Endothelial cell of umbilical vein (primary cell): ENCODE results near the gene SMIM3. TPM values are rescaled to one million over a fixed set of nuclear protein-coding genes. Genes with fewer than 3 reads are reported as not detected.

Experiments used
- BruUV-seq: library from RNA; stranded (reverse); fragments of 400-500 nt; replicated peaks from 2 replicates; lab custom pipeline; 2021; lab: Mats Ljungman, UMichigan
- CTCF ChIA-PET: fragments of 300-600, 350-600 bp; sonication (Branson Sonifier 250); formaldehyde crosslinking; loops from one replicate; lab custom pipeline; 2021; ENCODE audit warnings: antibody characterized with exemption, inconsistent platforms; lab: Charles Lee
- POLR2A ChIA-PET: fragments of 300-600, 350-600 bp; sonication (Branson Sonifier 250); formaldehyde crosslinking; loops from one replicate; lab custom pipeline; 2021; ENCODE audit warnings: antibody characterized with exemption, inconsistent platforms; lab: Charles Lee
- DNase-seq: peaks from one replicate; pipeline ENCODE4 v3.0.0-alpha.2; 2011; ENCODE audit warnings: low read depth, low spot score
- FAIRE-seq: peaks from 2 replicates; lab custom pipeline; 2011; peaks lifted over from hg19 to GRCh38; lab: Jason Lieb, UNC
- H2AFZ ChIP-seq: 2 replicates; pipeline ENCODE4 v1.6.0; 2012; ENCODE audit warnings: low read depth, low read length, control low read depth, inconsistent platforms
- H3K27ac ChIP-seq: 2 replicates; pipeline ENCODE4 v1.5.1; 2011; ENCODE audit warnings: low read depth, mild to moderate bottlenecking, control low read depth, low read length, moderate library complexity; ENCODE audit not compliant: insufficient read depth
- H3K27me3 ChIP-seq, 2 experiments: 2 replicates each; pipeline versions ENCODE4 v1.6.0 to v1.6.1; 2011; ENCODE audit warnings: low read length in 2 of 2, mixed read lengths in 1 of 2; ENCODE audit not compliant: control insufficient read depth in 2 of 2, insufficient read depth in 2 of 2
- H3K36me3 ChIP-seq, 2 experiments: 2 replicates in 1 of 2; 3 replicates in 1 of 2; pipeline ENCODE4 v1.5.1; 2011; ENCODE audit warnings: low read length in 2 of 2, mild to moderate bottlenecking in 1 of 2, moderate library complexity in 1 of 2; ENCODE audit not compliant: control insufficient read depth in 2 of 2, insufficient read depth in 2 of 2; ENCODE audit errors: extremely low read depth in 1 of 2
- H3K4me1 ChIP-seq: 3 replicates; pipeline ENCODE4 v1.5.1; 2011; ENCODE audit warnings: mild to moderate bottlenecking, low read length; ENCODE audit not compliant: control insufficient read depth, insufficient read depth; ENCODE audit errors: extremely low read depth
- H3K4me2 ChIP-seq: 2 replicates; pipeline ENCODE4 v1.6.1; 2011; ENCODE audit warnings: low read length, control low read depth, mixed read lengths; ENCODE audit not compliant: insufficient read depth
- H3K4me3 ChIP-seq, 3 experiments: fragments of 200-600 bp in 1 of 3; sonication (generic), shearing (Covaris generic) in 1 of 3; replicated peaks in 1 of 3; 2 replicates each; pipeline ENCODE4 v1.5.1; 2011 to 2016; ENCODE audit warnings: control low read depth in 3 of 3, low read length in 3 of 3, mild to moderate bottlenecking in 2 of 3, inconsistent platforms in 1 of 3, low read depth in 1 of 3, moderate library complexity in 1 of 3; ENCODE audit not compliant: insufficient read depth in 1 of 3
- H3K79me2 ChIP-seq: 2 replicates; pipeline ENCODE4 v1.6.0; 2012; ENCODE audit warnings: low read length, inconsistent platforms; ENCODE audit not compliant: control insufficient read depth, insufficient read depth
- H3K9ac ChIP-seq: replicated peaks from 2 replicates; pipeline ENCODE3; 2011; ENCODE audit warnings: low read length, control low read depth; ENCODE audit not compliant: insufficient read depth; ENCODE audit errors: extremely low read depth
- H3K9me1 ChIP-seq: replicated peaks from 3 replicates; pipeline ENCODE4 v1.6.0; 2011; ENCODE audit warnings: mild to moderate bottlenecking, low read length; ENCODE audit not compliant: control insufficient read depth, insufficient read depth; ENCODE audit errors: extremely low read depth
- H3K9me3 ChIP-seq: replicated peaks from 2 replicates; pipeline ENCODE4 v1.5.1; 2012; ENCODE audit warnings: low read length, inconsistent platforms; ENCODE audit not compliant: control insufficient read depth, insufficient read depth
- H4K20me1 ChIP-seq: replicated peaks from 2 replicates; pipeline ENCODE3; 2011; ENCODE audit warnings: mild to moderate bottlenecking, low read length; ENCODE audit not compliant: control insufficient read depth, insufficient read depth; ENCODE audit errors: extremely low read depth
- FOS ChIP-seq: IDR thresholded peaks from 2 replicates; pipeline ENCODE4 v1.6.1; 2011; ENCODE audit warnings: mild to moderate bottlenecking, low read length, moderate library complexity, borderline replicate concordance; ENCODE audit not compliant: insufficient read depth
- GATA2 ChIP-seq: IDR thresholded peaks from 2 replicates; pipeline ENCODE4 v1.7.0; 2011; ENCODE audit warnings: low read depth, mild to moderate bottlenecking, moderate library complexity, mixed read lengths, low read length; ENCODE audit not compliant: insufficient read length, insufficient read depth
- JUN ChIP-seq: IDR thresholded peaks from 2 replicates; pipeline ENCODE4 v1.6.1; 2011; ENCODE audit warnings: borderline replicate concordance, low read depth; ENCODE audit not compliant: insufficient read length, insufficient read depth
- MYC ChIP-seq: IDR thresholded peaks from one replicate; pipeline ENCODE4 v1.6.1; 2011; ENCODE audit warnings: mild to moderate bottlenecking, low read depth, low read length
- POLR2A ChIP-seq: IDR thresholded peaks from 2 replicates; pipeline ENCODE4 v1.6.1; 2012; ENCODE audit warnings: low read depth, mild to moderate bottlenecking, control low read depth, low read length
- POLR2AphosphoS5 ChIP-seq: IDR thresholded peaks from 2 replicates; pipeline ENCODE4 v1.6.1; 2012; ENCODE audit warnings: low read depth, mild to moderate bottlenecking, control low read depth, low read length, moderate library complexity; ENCODE audit not compliant: insufficient read depth
- dilution Hi-C: fragments of 300-500 bp; cut with MboI; formaldehyde crosslinking; loops from one replicate; pipeline ENCODE4 v1.15.0; 2019; ENCODE audit warnings: low sequenced_read_pairs; ENCODE audit not compliant: extremely low pct_ligation_motif_present
- intact Hi-C: fragments of 100-400 bp; cut with micrococcal nuclease; formaldehyde crosslinking; loops from one replicate; pipeline ENCODE4 v1.10.0; 2022
- polyA plus RNA-seq, 4 experiments: library from polyadenylated mRNA; depleted of rRNA in 3 of 4; stranded (reverse) in 3 of 4; unstranded in 1 of 4; fragments of >200 nt; gene quantifications; 2 replicates each; pipeline versions ENCODE4 v1.2.1 to v1.2.3, GENCODE V29; 2011 to 2012; ENCODE audit warnings: missing spikeins in 1 of 4
- total RNA-seq: library from RNA; stranded (reverse); gene quantifications from 2 replicates; pipeline ENCODE4 v1.2.3, GENCODE V29; 2021
- TF ChIP-seq, protein P1 (sequence below), 2 donors: IDR thresholded peaks; 1 replicate in 1 of 2; 2 replicates in 1 of 2; pipeline ENCODE4 v1.5.1; 2011; ENCODE audit warnings: low read length in 2 of 2, mild to moderate bottlenecking in 2 of 2, moderate library complexity in 2 of 2, control low read depth in 1 of 2, inconsistent platforms in 1 of 2, low read depth in 1 of 2; ENCODE audit not compliant: insufficient read depth in 1 of 2; ENCODE audit errors: extremely low read depth in 1 of 2

The SMIM3 gene
- total and polyA plus RNA-seq, 2 donors (not counting 3 experiments of a cell fraction or from before 2014, with no cell fraction given) = 1.0 to 2.0 TPM

DNA sequence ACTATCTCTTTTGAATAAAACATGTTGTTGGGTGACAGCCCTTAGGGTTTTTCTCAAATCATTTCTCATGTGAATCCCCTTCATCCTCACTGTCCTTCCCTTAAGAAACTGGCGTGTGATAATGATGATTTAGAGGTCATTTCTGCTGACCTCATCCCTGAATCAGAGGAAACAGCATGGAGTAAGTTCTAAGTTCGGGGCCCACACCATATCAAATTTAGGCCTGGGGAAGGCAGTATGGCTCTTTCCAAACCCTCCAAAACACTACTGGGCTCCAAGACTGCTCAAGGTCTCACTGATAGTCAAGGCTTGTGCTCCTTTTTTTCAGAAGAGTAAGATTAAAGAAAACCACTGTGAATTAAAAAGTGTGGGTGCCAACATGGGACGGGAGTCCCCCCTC is 872 bp upstream of the SMIM3 start:
- H3K4me1 ChIP-seq = peaks cover 25% of the 10 kb centered on the region
- no peaks in the 10 kb centered on the region for H3K9me1 ChIP-seq
- dilution Hi-C loops (no loop called here), intact Hi-C loops (loop anchor here (1.0 kb wide), 2 partner anchors 18 to 216 kb away; partner anchors contain the start of gene DCTN4)
- TF ChIP-seq MYC (no peak), FOS (no peak), POLR2A (no peak), JUN (no peak)
- TF ChIP-seq, protein P1, sequence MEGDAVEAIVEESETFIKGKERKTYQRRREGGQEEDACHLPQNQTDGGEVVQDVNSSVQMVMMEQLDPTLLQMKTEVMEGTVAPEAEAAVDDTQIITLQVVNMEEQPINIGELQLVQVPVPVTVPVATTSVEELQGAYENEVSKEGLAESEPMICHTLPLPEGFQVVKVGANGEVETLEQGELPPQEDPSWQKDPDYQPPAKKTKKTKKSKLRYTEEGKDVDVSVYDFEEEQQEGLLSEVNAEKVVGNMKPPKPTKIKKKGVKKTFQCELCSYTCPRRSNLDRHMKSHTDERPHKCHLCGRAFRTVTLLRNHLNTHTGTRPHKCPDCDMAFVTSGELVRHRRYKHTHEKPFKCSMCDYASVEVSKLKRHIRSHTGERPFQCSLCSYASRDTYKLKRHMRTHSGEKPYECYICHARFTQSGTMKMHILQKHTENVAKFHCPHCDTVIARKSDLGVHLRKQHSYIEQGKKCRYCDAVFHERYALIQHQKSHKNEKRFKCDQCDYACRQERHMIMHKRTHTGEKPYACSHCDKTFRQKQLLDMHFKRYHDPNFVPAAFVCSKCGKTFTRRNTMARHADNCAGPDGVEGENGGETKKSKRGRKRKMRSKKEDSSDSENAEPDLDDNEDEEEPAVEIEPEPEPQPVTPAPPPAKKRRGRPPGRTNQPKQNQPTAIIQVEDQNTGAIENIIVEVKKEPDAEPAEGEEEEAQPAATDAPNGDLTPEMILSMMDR (IDR thresholded peaks at IDR 0.05; ENCODE audit: extremely low read depth in 1 of 2, insufficient read depth in 1 of 2, low read depth in 1 of 2, low read length in 2 of 2) = no peak
- no peaks in the 10 kb centered on the region for H3K36me3 ChIP-seq
- no peak overlapping the region for H2AFZ ChIP-seq
- no peak for DNase-seq
- BruUV-seq = no TSS peak
- no peak overlapping the region for H3K9ac ChIP-seq
- H3K4me2 ChIP-seq = no peak overlapping the region
- ChIA-PET CTCF (interaction anchor here (0.7 to 2.6 kb wide), 9 partner anchors 9 to 264 kb away, joined by 3 to 25 read pairs (median 14); partner anchors contain the start of genes DCTN4, IRGM and RBM22), POLR2A (no interaction called here)
- H3K4me3 ChIP-seq = no peak overlapping the region
- H4K20me1 ChIP-seq = no peaks in the 10 kb centered on the region
- H3K27ac ChIP-seq = no peak overlapping the region
- peaks cover 35 to 51% of the 10 kb centered on the region in 2 experiments for H3K27me3 ChIP-seq
- no peaks in the 10 kb centered on the region for H3K79me2 ChIP-seq
- FAIRE-seq = no peak
- H3K9me3 ChIP-seq = no peaks in the 10 kb centered on the region

DNA sequence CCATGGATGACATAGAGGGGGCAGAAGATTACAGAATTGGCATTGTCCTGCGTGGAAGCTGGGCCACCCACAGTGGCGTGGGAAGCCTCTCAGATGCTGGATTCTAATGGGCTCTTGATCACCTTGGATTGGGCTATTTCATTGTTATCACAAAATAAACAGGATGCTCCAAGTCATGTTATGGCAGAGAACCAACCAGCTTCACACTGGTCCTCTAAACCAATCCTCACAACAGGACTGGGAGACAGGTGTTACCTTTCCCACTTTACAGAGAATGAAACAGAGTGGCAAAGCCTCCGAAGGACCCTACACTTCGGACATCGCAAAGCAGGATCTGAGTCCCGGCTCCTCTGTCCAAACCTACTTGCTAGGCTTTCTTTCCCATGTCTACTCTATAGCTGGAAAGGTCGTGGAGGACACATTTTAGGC is 455 bp upstream of the SMIM3 start:
- intact Hi-C loops = loop anchor here (1.0 kb wide), 2 partner anchors 19 to 217 kb away; partner anchors contain the start of gene DCTN4
- Histone ChIP-seq H3K4me2 (peak overlapping the region; percentile 63), H2AFZ (peak overlapping the region; percentile 73), H4K20me1 (no peaks in the 10 kb centered on the region), H3K27ac (no peak overlapping the region), H3K9me1 (no peaks in the 10 kb centered on the region), H3K9ac (no peak overlapping the region), H3K79me2 (no peaks in the 10 kb centered on the region), H3K9me3 (no peaks in the 10 kb centered on the region), H3K36me3 (no peaks in the 10 kb centered on the region), H3K27me3 (peaks cover 35 to 47% of the 10 kb centered on the region in 2 experiments), H3K4me3 (peak overlapping the region in 2 of 3 experiments; percentile 40 to 41), H3K4me1 (peaks cover 28% of the 10 kb centered on the region)
- FAIRE-seq = no peak
- ChIA-PET POLR2A (no interaction called here), CTCF (interaction anchor here (0.7 to 2.6 kb wide), 14 partner anchors 9 to 264 kb away, joined by 3 to 25 read pairs (median 9); partner anchors contain the start of genes DCTN4, IRGM and RBM22)
- BruUV-seq = no TSS peak
- TF ChIP-seq POLR2AphosphoS5 (no peak), GATA2 (peak; percentile 46)
- DNase-seq = peak; percentile 65
- dilution Hi-C loops = no loop called here
